Fibroblast of the aortic adventitia (primary cell): Measurements from ENCODE around the gene RAP1GAP2. TPM values are rescaled to one million over a fixed set of nuclear protein-coding genes. Genes with fewer than 3 reads are reported as not detected.
A peak's percentile ranks its signal among the peaks of the same experiment; 100 is the strongest.

ENCODE experiments used
- DNase-seq: peaks from one replicate; pipeline ENCODE4 v3.0.0-alpha.2; 2010; ENCODE audit warnings: low read depth
- H3K4me3 ChIP-seq: 2 replicates; pipeline ENCODE4 v1.5.1; 2011; ENCODE audit warnings: low read depth, mild to moderate bottlenecking, control low read depth, low read length, moderate library complexity
- total RNA-seq: library from RNA; depleted of rRNA; stranded (reverse); fragments of >200 nt; gene quantifications from 2 replicates; pipeline ENCODE4 v1.2.3, GENCODE V29; 2012; ENCODE audit warnings: low replicate concordance
- TF ChIP-seq, protein P1 (sequence below): IDR thresholded peaks from 2 replicates; pipeline ENCODE4 v1.5.1; 2011; ENCODE audit warnings: mild to moderate bottlenecking, low read length, control low read depth, inconsistent platforms; ENCODE audit not compliant: insufficient read depth

Gene RAP1GAP2
- total RNA-seq, 1 donor = 5.0 TPM

DNA sequence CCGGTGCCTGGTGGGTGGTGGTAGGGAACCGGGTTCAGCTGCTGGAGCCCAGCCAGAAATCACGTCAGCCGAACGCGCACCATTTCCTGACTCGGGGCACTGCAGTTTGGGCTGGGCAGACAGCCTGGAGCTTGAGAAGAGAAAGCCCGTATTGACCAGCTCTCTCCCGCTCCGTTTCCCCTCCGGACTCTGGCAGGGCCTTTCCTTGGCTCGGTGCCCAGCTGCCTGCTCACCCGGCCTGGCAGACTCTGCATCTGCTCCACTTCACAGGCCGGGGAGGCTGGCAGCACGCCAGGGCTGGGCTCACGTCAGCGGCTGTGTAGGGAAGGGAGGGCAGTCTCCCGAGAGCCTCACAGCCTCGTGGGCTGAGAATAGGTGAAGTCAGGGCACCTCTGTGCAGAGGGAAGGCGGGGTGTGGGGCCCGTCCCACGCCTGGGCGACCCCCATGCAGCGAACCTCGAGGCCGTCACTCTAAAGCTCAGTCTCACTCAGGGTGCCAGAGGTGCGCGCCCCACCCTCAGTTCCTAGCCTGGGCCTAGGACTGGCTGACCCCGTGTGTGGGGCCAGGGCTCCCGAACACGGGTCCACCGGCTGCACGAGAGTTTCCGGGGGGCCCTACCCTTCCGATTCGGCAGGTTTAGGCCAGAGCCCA lies 208.0 kb downstream of the RAP1GAP2 start:
- TF ChIP-seq, protein P1, sequence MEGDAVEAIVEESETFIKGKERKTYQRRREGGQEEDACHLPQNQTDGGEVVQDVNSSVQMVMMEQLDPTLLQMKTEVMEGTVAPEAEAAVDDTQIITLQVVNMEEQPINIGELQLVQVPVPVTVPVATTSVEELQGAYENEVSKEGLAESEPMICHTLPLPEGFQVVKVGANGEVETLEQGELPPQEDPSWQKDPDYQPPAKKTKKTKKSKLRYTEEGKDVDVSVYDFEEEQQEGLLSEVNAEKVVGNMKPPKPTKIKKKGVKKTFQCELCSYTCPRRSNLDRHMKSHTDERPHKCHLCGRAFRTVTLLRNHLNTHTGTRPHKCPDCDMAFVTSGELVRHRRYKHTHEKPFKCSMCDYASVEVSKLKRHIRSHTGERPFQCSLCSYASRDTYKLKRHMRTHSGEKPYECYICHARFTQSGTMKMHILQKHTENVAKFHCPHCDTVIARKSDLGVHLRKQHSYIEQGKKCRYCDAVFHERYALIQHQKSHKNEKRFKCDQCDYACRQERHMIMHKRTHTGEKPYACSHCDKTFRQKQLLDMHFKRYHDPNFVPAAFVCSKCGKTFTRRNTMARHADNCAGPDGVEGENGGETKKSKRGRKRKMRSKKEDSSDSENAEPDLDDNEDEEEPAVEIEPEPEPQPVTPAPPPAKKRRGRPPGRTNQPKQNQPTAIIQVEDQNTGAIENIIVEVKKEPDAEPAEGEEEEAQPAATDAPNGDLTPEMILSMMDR = no peak
- peak; percentile 99 for DNase-seq
- peak overlapping the region; percentile 17 for H3K4me3 ChIP-seq

DNA sequence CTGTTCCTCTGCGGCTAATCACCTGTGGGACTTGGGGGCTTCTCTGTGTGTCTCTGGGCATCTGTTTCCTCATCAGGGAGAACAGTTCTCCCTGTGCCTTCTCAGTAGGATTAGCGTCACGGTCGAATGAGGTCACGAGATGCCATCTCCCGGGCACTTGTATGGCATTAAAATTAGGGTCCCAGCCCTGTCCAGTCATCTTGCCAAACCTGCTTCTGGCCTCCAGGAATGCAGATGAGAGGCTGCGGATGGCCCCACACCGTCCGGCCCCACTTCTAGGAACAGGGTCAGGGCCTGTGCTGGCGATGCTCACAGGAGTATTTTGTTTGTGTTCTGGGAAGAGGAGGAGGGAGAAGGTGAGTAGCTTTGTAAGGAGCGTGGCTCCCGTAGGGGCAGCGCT lies 208.7 kb downstream of the RAP1GAP2 start:
- TF ChIP-seq, protein P1 = no peak
- no peak overlapping the region for H3K4me3 ChIP-seq
- DNase-seq = no peak

DNA sequence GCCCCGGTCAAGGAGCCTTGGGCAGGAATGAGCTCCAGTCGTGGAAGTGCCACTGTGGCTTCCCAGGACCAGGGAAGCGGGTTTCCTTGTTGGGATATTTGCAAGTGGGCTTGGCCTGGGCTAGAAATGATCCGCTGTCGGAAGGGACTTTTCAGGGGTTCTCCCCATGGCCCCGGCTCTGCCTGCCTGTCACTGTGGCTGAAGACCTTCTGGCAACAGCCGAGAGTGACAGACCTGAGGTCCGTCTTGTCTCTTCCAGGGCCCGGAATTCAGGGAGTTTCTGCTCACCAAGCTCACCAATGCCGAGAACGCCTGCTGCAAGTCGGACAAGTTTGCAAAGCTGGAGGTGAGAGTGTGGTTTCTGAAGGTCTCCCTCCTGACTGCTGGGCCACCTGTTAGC lies 209.5 kb downstream of the RAP1GAP2 start:
- no peak for DNase-seq
- TF ChIP-seq, protein P1 = no peak
- no peak overlapping the region for H3K4me3 ChIP-seq

DNA sequence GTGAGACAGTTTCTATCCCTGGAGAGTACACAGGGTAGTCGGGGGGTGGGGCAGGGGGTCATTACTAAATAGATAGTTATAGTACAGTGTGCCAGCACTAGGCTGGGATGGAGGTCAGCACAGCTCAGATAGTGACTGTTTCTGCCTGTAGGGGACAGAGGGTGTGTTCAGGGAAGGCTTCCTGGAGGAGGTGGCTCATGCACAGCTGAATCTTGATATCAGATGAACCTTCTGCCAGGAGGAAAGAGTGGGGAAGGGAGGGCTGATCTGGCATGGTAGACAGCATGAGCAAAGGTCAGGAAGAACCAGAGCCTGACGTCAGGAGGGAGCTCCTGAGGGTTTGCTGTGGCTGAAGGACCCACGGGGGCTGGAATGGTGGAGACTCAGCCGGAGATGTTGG lies 210.6 kb downstream of the RAP1GAP2 start:
- TF ChIP-seq, protein P1 = no peak
- H3K4me3 ChIP-seq = no peak overlapping the region
- no peak for DNase-seq

DNA sequence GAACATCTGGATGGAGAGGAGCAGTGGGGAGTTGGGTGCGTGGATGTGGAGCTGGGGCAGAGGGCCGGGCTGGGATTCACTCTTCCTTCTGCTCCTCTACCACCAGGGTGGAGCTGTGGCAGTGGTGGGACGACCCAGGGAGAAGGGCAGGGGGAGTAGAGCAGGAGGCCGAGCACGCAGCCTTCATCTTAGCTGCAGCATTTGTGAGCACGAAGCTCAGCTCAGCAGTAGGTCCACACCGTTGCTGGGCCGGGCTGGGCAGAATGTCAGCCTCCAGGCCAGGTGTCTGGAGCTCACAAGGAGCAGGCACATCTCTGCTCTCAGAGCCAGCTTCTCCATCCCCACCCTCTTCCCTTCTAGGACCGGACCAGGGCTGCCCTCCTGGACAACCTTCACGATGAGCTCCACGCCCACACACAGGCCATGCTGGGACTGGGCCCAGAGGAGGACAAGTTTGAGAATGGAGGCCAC lies 211.4 kb downstream of the RAP1GAP2 start:
- DNase-seq = no peak
- H3K4me3 ChIP-seq = no peak overlapping the region
- TF ChIP-seq, protein P1 = no peak

DNA sequence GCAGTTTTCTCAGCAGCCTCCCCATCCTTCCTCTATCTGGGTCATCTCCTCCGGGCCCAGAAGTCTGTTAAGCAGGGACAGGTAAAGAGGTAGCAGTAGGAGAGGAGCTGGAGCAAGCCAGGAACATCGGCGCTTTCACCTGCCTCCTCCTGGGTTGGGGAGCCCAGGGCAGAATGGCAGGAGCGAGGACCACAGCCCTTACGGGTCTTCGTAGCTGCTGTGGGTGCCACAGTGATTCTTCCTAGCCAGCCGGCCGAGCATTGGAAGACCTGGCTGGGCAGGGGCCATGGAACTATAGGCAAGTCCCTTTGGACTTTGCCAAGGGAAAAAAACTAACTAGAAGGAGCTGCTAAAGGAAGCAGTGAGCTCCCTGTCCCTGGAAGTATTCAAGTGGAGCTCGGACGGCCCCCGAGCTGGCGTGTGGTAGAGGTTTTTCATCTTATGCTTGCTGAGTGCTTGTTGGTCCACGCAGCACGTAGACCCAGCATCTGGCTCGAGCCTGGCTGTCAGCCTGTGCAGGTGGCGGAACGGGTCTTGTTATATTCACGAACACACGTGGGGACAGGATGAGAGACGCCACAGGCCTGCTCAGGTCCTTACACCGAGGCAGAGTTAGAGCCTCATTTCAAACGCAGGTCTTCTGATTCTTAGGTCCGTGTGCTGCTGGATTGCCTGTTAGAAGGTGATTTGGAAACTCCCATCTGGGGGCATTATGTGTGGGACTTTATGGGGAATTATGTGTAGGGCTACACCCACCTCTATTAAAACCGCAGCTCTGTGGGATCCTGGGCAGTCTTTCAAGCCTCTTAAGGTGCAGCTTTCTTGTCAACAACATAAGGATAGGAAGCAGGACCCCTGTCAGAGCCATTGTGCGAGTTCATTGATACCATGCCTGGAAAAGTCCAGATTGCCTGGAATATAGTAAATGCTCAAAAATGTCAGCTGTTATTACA lies 212.4 kb downstream of the RAP1GAP2 start:
- no peak overlapping the region for H3K4me3 ChIP-seq
- no peak for DNase-seq
- TF ChIP-seq, protein P1 = no peak
